ENCODE results near the gene ITPK1.

ITPK1 gene

GRCh38 chr14:92970271-92970670 lies 145.5 kb downstream of the ITPK1 start:
- DNase-seq (ENCODE audit: low read depth, low spot score) = no peak

GRCh38 chr14:92969871-92970270 lies 145.9 kb downstream of the ITPK1 start:
- DNase-seq (ENCODE audit: low read depth, low spot score) = no peak

- DNase-seq (ENCODE audit: low read depth, low spot score) = no peak
Measured at GRCh38 chr14:92969430-92969829, 146.3 kb downstream of the ITPK1 start.

- no peak for DNase-seq (ENCODE audit: low read depth, low spot score)
Measured at GRCh38 chr14:92968291-92969020, 147.3 kb downstream of the ITPK1 start.

- no peak for DNase-seq (ENCODE audit: low read depth, low spot score)
Measured at GRCh38 chr14:92967346-92967926, 148.3 kb downstream of the ITPK1 start.

- DNase-seq (ENCODE audit: low read depth, low spot score) = no peak
Measured at GRCh38 chr14:92965281-92965680, 150.4 kb downstream of the ITPK1 start.

GRCh38 chr14:92964124-92965109 lies 151.3 kb downstream of the ITPK1 start:
- DNase-seq (ENCODE audit: low read depth, low spot score) = no peak

- peak; percentile 48 for DNase-seq (ENCODE audit: low read depth, low spot score)
Measured at GRCh38 chr14:92963301-92964123, 152.2 kb downstream of the ITPK1 start.

- no peak for DNase-seq (ENCODE audit: low read depth, low spot score)
Measured at GRCh38 chr14:92962831-92963095, 153.0 kb downstream of the ITPK1 start.

- no peak for DNase-seq (ENCODE audit: low read depth, low spot score)
Measured at GRCh38 chr14:92962031-92962830, 153.5 kb downstream of the ITPK1 start.

GRCh38 chr14:92961567-92961855 lies 154.2 kb downstream of the ITPK1 start:
- DNase-seq (ENCODE audit: low read depth, low spot score) = no peak

- DNase-seq (ENCODE audit: low read depth, low spot score) = peak; percentile 78
Measured at GRCh38 chr14:92960706-92961566, 154.8 kb downstream of the ITPK1 start.

- no peak for DNase-seq (ENCODE audit: low read depth, low spot score)
Measured at GRCh38 chr14:92959761-92960680, 155.7 kb downstream of the ITPK1 start.

- peak; percentile 17 for DNase-seq (ENCODE audit: low read depth, low spot score)
Measured at GRCh38 chr14:92959189-92959531, 156.6 kb downstream of the ITPK1 start.

- no peak for DNase-seq (ENCODE audit: low read depth, low spot score)
Measured at GRCh38 chr14:92958373-92959188, 157.1 kb downstream of the ITPK1 start.

- no peak for DNase-seq (ENCODE audit: low read depth, low spot score)
Measured at GRCh38 chr14:92956961-92957360, 158.8 kb downstream of the ITPK1 start.

- DNase-seq (ENCODE audit: low read depth, low spot score) = no peak
Measured at GRCh38 chr14:92955381-92955780, 160.3 kb downstream of the ITPK1 start.

GRCh38 chr14:92954933-92955332 lies 160.8 kb downstream of the ITPK1 start:
- DNase-seq (ENCODE audit: low read depth, low spot score) = no peak
